Measurements from ENCODE around the gene TENM4. TPM values are rescaled to one million over a fixed set of nuclear protein-coding genes. Genes with fewer than 3 reads are reported as not detected.

Gene TENM4
- total RNA-seq, 4 donors from 2014 or later = 0.02 to 0.82 (median 0.23) TPM

DNA sequence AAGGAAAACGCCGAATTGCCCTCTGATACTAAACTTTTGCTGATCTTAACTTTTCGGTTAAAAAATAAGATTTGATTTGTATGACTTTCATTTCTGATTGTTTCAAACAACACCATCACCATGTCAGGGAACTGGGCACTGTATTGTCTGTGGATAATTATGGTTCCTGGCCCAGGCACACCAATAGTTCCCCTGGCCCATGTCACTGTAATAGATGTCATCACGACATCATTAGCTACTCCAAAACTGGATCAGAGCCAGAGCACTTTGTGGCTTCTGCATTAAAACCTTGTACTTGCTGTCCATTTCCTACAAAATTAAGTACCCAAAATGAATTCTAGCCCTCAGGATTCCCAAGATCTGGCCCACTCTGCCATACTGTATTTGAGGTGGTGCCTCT is 746.7 kb downstream of the TENM4 start:
- H3K36me3 ChIP-seq = no peaks in the 10 kb centered on the region
- H3K27ac ChIP-seq = no peak overlapping the region
- intact Hi-C loops (cut with DNase I; ENCODE audit: low total_unique reads) = no loop called here

DNA sequence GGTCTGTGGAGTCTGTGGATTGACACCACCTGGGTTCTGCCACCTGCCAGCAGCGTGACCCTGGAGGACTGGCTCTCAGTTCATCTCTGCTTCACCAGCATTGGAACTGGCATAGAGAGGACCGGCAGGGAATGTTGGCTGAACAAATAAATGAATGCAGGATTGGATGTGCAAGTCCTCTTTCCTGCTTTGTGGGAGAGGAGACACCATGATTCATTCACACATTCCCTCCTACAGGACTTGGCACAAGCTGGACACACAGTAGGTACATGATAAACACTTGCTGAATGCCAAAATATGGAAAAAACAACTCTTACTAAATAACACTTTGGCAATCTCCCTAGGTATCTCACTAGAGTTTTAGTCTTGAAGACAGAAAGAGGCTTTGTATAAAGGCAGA is 749.6 kb downstream of the TENM4 start:
- in situ Hi-C loops (cut with MboI; ENCODE audit: low sequenced_read_pairs in 4 of 4) = no loop called here
- intact Hi-C loops (cut with DNase I; ENCODE audit: low total_unique reads) = no loop called here

More for the DNA sequence above, 746.7 kb downstream of the TENM4 start:
- H3K9me3 ChIP-seq = no peaks in the 10 kb centered on the region
- no peaks in the 10 kb centered on the region for H3K27me3 ChIP-seq
- no peak for TF ChIP-seq POLR2A (IDR thresholded peaks at IDR 0.05)
- TF ChIP-seq, protein P1, sequence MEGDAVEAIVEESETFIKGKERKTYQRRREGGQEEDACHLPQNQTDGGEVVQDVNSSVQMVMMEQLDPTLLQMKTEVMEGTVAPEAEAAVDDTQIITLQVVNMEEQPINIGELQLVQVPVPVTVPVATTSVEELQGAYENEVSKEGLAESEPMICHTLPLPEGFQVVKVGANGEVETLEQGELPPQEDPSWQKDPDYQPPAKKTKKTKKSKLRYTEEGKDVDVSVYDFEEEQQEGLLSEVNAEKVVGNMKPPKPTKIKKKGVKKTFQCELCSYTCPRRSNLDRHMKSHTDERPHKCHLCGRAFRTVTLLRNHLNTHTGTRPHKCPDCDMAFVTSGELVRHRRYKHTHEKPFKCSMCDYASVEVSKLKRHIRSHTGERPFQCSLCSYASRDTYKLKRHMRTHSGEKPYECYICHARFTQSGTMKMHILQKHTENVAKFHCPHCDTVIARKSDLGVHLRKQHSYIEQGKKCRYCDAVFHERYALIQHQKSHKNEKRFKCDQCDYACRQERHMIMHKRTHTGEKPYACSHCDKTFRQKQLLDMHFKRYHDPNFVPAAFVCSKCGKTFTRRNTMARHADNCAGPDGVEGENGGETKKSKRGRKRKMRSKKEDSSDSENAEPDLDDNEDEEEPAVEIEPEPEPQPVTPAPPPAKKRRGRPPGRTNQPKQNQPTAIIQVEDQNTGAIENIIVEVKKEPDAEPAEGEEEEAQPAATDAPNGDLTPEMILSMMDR (IDR thresholded peaks at IDR 0.05 in 4 of 5, conservative IDR thresholded peaks at IDR 0.05 in 1 of 5) = no peak
- no peak for DNase-seq
- no peak for ATAC-seq
- no peak overlapping the region for H3K4me3 ChIP-seq
- in situ Hi-C loops (cut with MboI; ENCODE audit: low sequenced_read_pairs in 4 of 4) = no loop called here
- no peaks in the 10 kb centered on the region for H3K4me1 ChIP-seq

DNA sequence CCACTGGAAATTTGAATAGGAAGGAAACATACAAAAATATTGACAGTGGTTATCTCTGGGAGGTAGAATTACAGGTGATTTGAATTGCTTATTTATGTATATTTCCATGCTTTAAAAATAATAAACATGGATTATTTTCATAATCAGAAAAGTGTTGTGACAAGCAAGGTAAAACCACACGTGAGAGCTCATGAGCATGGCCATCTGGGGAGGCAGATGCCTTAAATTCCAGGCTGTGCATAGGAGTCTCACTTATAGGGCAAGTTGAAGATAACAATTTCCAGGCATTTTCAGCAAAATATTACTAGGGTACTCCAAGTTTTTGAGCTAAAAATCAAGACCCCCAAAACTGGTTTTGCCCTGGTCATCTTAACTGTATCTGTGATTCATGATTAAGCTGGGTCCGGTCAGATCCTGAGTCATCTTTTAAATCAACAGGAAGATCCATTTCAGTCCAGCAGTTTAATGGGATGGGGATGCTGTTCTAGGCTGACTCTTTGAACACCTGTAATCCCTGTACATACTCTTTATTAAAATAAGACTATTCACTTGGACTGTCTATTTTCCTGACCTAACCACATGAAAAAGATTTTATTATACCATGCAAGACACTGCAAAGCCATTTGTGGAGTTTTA is 750.4 kb downstream of the TENM4 start:
- TF ChIP-seq POLR2A (IDR thresholded peaks at IDR 0.05) = no peak
- TF ChIP-seq, protein P1 (IDR thresholded peaks at IDR 0.05 in 4 of 5, conservative IDR thresholded peaks at IDR 0.05 in 1 of 5) = no peak
- no peak for ATAC-seq

More for the DNA sequence above, 749.6 kb downstream of the TENM4 start:
- TF ChIP-seq POLR2A (IDR thresholded peaks at IDR 0.05) = no peak
- TF ChIP-seq, protein P1 (IDR thresholded peaks at IDR 0.05 in 4 of 5, conservative IDR thresholded peaks at IDR 0.05 in 1 of 5) = no peak
- Histone ChIP-seq H3K27ac (no peak overlapping the region), H3K4me3 (no peak overlapping the region), H3K36me3 (no peaks in the 10 kb centered on the region), H3K4me1 (no peaks in the 10 kb centered on the region), H3K27me3 (no peaks in the 10 kb centered on the region), H3K9me3 (no peaks in the 10 kb centered on the region)
- no peak for DNase-seq
- no peak for ATAC-seq

DNA sequence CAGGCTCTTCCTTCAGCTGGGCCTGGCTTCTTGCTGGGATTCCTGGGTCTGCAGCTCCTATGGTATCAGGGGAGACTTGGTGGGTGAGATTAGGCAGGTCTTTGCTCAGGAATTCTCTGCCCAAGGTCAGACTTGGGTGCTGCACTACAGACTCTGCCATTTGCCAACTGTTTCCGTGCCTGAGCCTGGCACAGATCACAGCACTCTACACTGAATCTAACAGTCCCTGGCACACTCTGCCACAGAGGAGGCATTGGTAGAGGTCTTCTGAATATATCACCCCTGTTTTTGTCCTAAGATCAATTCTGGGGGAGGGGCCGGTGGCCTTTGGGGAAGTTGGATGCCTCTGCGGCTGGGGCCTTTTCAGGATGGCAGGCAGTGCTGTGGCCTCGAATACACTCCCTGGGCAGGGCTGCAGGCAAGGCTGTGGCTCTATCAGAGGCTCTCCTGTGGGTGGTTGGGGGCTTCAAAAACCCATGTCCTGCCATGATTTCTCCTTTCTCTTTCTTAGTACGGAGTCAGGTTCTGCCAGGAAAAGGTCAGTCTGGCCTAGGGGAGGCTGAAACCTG is 751.2 kb downstream of the TENM4 start:
- ATAC-seq (no peak), DNase-seq (no peak)
- no peaks in the 10 kb centered on the region for H3K27me3 ChIP-seq
- H3K4me1 ChIP-seq = no peaks in the 10 kb centered on the region
- H3K4me3 ChIP-seq = no peak overlapping the region
- TF ChIP-seq, protein P1 (IDR thresholded peaks at IDR 0.05 in 4 of 5, conservative IDR thresholded peaks at IDR 0.05 in 1 of 5) = no peak
- no peak for TF ChIP-seq POLR2A (IDR thresholded peaks at IDR 0.05)
- in situ Hi-C loops (cut with MboI; ENCODE audit: low sequenced_read_pairs in 4 of 4) = no loop called here
- H3K36me3 ChIP-seq = no peaks in the 10 kb centered on the region
- H3K27ac ChIP-seq = no peak overlapping the region
- no peaks in the 10 kb centered on the region for H3K9me3 ChIP-seq
- intact Hi-C loops (cut with DNase I; ENCODE audit: low total_unique reads) = no loop called here

More for the DNA sequence above, 750.4 kb downstream of the TENM4 start:
- Histone ChIP-seq H3K4me1 (no peaks in the 10 kb centered on the region), H3K4me3 (no peak overlapping the region), H3K27me3 (no peaks in the 10 kb centered on the region), H3K27ac (no peak overlapping the region), H3K9me3 (no peaks in the 10 kb centered on the region), H3K36me3 (no peaks in the 10 kb centered on the region)
- DNase-seq = no peak
- intact Hi-C loops (cut with DNase I; ENCODE audit: low total_unique reads) (no loop called here), in situ Hi-C loops (cut with MboI; ENCODE audit: low sequenced_read_pairs in 4 of 4) (no loop called here)

All from gastrocnemius medialis (tissue), 4 donors.